ENCODE data around the gene CALD1. TPM values are rescaled to one million over a fixed set of nuclear protein-coding genes. Genes with fewer than 3 reads are reported as not detected.

The CALD1 gene
- total RNA-seq, 1 donor from 2014 or later: 71.8 TPM

GRCh38 chr7:134811765-134812164, 32.3 kb downstream of the CALD1 start:
- peaks cover 4% of the 10 kb centered on the region for H3K9me3 Mint-ChIP-seq
- no peaks in the 10 kb centered on the region for H3K27me3 Mint-ChIP-seq (ENCODE audit: low read depth)
- no peaks in the 10 kb centered on the region for H3K4me1 Mint-ChIP-seq
- H3K27ac Mint-ChIP-seq (ENCODE audit: unreplicated experiment): no peak overlapping the region
- DNase-seq (ENCODE audit: low read depth, low spot score): no peak
- H3K4me3 Mint-ChIP-seq: no peak overlapping the region
- H3K36me3 Mint-ChIP-seq (ENCODE audit: low read depth): no peaks in the 10 kb centered on the region
- no peak for TF ChIP-seq CTCF (conservative IDR thresholded peaks at IDR 0.05)

GRCh38 chr7:134813663-134814396, 34.4 kb downstream of the CALD1 start:
- Mint-ChIP-seq H3K36me3 (ENCODE audit: low read depth) (no peaks in the 10 kb centered on the region), H3K4me1 (no peaks in the 10 kb centered on the region), H3K4me3 (no peak overlapping the region), H3K9me3 (peaks cover 4% of the 10 kb centered on the region), H3K27ac (ENCODE audit: unreplicated experiment) (no peak overlapping the region), H3K27me3 (ENCODE audit: low read depth) (no peaks in the 10 kb centered on the region)
- no peak for TF ChIP-seq CTCF (conservative IDR thresholded peaks at IDR 0.05)
- DNase-seq (ENCODE audit: low read depth, low spot score): no peak

- Mint-ChIP-seq H3K36me3 (ENCODE audit: low read depth) (no peaks in the 10 kb centered on the region), H3K9me3 (peaks cover 4% of the 10 kb centered on the region), H3K27ac (ENCODE audit: unreplicated experiment) (no peak overlapping the region), H3K4me1 (no peaks in the 10 kb centered on the region), H3K4me3 (no peak overlapping the region), H3K27me3 (ENCODE audit: low read depth) (no peaks in the 10 kb centered on the region)
- no peak for TF ChIP-seq CTCF (conservative IDR thresholded peaks at IDR 0.05)
- DNase-seq (ENCODE audit: low read depth, low spot score): no peak
Measured at GRCh38 chr7:134814730-134815364, 35.4 kb downstream of the CALD1 start.

- Mint-ChIP-seq H3K27ac (ENCODE audit: unreplicated experiment) (no peak overlapping the region), H3K9me3 (peaks cover 3% of the 10 kb centered on the region), H3K27me3 (ENCODE audit: low read depth) (no peaks in the 10 kb centered on the region), H3K36me3 (ENCODE audit: low read depth) (no peaks in the 10 kb centered on the region), H3K4me3 (no peak overlapping the region), H3K4me1 (no peaks in the 10 kb centered on the region)
- no peak for TF ChIP-seq CTCF (conservative IDR thresholded peaks at IDR 0.05)
- DNase-seq (ENCODE audit: low read depth, low spot score): no peak
Measured at GRCh38 chr7:134818613-134819345, 39.3 kb downstream of the CALD1 start.

GRCh38 chr7:134819401-134819800, 40.0 kb downstream of the CALD1 start:
- no peak for TF ChIP-seq CTCF (conservative IDR thresholded peaks at IDR 0.05)
- H3K9me3 Mint-ChIP-seq: no peaks in the 10 kb centered on the region
- DNase-seq (ENCODE audit: low read depth, low spot score): no peak
- H3K4me1 Mint-ChIP-seq: peaks cover 2% of the 10 kb centered on the region
- H3K4me3 Mint-ChIP-seq: no peak overlapping the region
- H3K27ac Mint-ChIP-seq (ENCODE audit: unreplicated experiment): no peak overlapping the region
- no peaks in the 10 kb centered on the region for H3K36me3 Mint-ChIP-seq (ENCODE audit: low read depth)
- H3K27me3 Mint-ChIP-seq (ENCODE audit: low read depth): no peaks in the 10 kb centered on the region
